ENCODE data around the gene ABCC5.
"Not testable (repeated sequence)": the region's sequence is repeated elsewhere in the genome, so short reads cannot be mapped to it uniquely, and the experiment has no call there.

ABCC5 gene

DNA sequence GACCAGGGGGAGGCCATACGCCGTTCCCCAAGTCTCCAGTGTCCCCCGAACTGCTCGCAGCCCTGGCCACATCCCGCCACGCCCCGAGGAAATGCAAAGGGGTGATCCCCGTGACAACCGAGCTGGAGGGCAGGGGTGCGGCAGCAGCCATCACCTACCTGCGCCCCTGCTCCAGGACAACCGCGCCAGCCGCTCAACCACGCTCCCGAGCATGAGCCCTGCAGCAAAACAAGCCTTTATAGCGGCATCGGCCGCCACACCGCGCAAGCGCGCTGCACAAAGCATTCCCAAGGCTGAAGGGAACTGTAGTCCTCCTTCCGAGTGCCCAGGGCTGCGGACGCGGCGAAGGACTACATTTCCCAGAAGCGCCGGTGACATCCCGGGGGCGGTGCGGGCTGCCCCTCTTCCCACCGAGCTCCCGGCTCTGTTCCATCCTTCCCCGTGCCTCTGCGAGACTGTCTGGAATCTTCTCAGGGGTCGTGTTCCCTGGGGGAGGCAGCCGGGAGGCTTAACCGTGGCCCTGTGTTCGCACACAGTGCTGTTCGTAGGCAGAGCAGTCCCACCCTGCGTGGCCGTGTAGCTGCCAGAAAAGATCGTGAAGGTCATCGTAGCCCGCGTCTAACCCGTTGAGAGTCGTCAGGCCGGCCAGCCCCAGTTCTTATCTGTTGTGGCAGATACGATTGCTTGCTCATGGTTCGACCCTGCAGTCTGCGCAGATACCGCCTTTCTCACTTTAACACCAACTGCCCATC lies at the start of gene ABCC5:
ABCC5 (minus strand) TSS at position 213 of the 752 bp plus-strand sequence. CDS start 3,492 bp downstream, outside the sequence.
- peak; percentile 74 for DNase-seq

- DNase-seq = no peak
Observed at GRCh38 chr3:184066211-184066610, 48.5 kb upstream of the ABCC5 start.

DNA sequence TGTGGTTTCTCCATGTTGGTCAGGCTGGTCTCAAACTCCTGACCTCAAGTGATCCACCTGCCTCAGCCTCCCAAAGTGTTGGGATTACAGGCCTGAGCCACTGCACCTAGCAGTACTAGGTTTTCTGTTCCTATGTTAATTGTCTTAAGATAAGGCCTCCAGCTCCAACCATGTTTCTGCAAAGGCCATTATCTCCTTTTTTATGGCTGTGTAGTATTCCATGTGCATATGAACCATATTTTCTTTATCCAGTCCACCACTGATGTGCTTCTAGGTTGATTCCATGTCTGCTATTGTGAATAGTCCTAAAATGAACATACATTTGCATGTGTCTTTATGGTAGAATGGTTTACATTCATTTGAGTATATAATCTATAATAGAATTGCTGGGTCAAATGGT lies 45.0 kb upstream of the ABCC5 start:
- DNase-seq = no peak

GRCh38 chr3:184059424-184059823 lies 41.7 kb upstream of the ABCC5 start:
- DNase-seq = no peak

GRCh38 chr3:184058029-184058428 lies 40.3 kb upstream of the ABCC5 start:
- no peak for DNase-seq

DNA sequence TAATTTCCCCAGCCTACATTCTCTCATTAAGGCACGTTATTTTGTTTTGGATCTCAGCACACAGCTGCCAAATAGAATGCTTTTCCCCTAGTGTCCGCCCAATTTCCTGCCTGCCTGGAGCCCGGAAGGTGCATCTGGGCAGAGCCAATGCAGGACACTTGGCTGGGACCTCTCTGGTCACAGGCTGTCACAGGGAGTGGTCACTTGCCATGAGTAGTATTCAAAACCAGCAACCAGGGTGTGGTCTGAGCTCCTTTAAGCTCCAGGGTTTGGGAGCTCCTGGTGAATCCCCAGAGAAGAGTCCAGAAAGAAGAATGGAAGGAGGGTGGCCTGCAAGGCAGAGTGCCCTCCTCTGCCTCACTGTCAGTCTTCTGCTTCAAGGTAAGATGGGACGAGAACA lies 35.1 kb upstream of the ABCC5 start, which contains the start of gene HTR3C:
HTR3C (plus strand) TSS at position 281 of the 400 bp plus-strand sequence; CDS start at position 315, 34 bp downstream.
- no peak for DNase-seq

- DNase-seq = no peak
Observed at GRCh38 chr3:184050217-184050847, 32.6 kb upstream of the ABCC5 start.

GRCh38 chr3:184045995-184046394 lies 28.3 kb upstream of the ABCC5 start:
- DNase-seq = no peak

DNA sequence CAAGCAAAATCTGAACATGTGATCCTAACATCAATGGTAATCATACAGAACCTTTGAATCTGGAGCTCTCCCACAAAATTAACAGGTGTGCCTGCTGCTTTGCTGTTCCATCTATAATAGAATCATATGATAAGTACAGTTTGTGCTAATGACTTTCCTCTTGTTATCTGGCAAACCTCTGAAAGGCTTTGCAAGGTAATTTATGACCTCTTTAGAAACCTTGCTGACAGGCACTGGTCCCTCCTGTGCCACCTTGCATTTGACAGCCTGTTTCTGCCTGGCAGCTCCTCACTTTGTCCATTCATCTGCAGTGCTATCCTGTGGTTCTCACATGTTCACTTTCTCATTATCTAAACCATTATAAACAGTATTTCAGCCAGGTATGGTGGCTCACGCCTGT lies 24.9 kb upstream of the ABCC5 start:
- no peak for DNase-seq

- DNase-seq = no peak
Observed at GRCh38 chr3:184040010-184040409, 22.3 kb upstream of the ABCC5 start.

- no peak for DNase-seq
Observed at GRCh38 chr3:184039414-184039813, 21.7 kb upstream of the ABCC5 start.

DNA sequence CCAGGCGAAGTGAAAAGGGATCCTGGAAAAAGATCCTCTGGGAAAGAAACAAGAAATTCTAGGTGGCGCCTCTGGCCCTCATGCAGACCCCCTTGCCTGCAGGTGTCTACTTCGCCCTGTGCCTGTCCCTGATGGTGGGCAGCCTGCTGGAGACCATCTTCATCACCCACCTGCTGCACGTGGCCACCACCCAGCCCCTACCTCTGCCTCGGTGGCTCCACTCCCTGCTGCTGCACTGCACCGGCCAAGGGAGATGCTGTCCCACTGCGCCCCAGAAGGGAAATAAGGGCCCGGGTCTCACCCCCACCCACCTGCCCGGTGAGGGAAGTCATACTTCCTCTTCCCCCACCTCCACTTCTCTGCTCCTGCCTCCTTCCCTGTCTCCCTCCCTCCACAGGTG lies 20.6 kb upstream of the ABCC5 start:
- DNase-seq = not testable (repeated sequence)

DNA sequence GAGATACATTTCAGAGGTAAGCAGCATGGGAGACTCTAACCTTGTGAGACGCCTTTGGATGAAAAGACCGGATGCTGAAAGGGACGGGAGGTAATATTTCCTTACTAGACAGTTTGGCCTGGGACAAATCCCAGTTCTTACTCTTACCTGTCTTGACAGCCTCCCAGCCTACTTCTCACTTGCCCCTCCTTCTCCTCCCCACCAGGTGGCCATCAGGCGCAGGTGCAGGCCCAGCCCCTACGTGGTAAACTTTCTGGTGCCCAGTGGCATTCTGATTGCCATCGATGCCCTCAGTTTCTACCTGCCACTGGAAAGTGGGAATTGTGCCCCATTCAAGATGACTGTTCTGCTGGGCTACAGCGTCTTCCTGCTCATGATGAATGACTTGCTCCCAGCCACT lies 20.1 kb upstream of the ABCC5 start:
- DNase-seq = no peak

DNA sequence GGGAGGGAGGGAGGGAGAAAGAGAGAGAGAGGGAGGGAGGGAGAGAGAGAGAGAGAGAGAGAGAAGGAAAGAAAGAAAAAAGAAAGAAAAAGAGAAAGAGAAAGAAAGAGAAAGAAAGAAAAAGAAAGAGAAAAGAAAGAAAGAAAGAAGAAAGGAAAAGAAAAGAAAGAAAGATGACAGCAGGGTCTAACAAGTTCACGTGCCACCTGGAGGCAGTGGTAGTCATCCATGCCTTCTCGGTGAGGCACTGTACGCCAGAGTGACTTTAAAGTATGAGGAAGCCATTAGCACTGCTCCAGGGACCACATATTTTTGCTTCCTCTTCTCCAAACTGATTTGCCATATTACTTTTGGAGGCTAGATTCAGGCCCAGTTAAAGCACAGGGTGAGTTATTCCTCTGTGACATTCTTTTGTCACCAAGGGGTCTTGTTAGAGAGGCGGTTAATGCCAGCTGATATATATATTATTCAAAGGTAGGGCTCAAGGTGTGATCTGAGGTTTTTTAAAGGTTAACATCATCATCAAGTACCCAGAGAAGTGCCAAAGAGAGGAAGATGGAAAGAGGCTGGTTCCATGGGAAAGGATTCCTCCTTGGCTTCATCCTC lies 13.6 kb upstream of the ABCC5 start, which contains the start of gene HTR3D:
HTR3D (plus strand) TSS at position 556 of the 606 bp plus-strand sequence; CDS start at position 556, 0 bp downstream.
- DNase-seq = no peak

GRCh38 chr3:184030536-184030935 lies 12.9 kb upstream of the ABCC5 start:
- DNase-seq = no peak

GRCh38 chr3:184029443-184029842 lies 11.8 kb upstream of the ABCC5 start:
- no peak for DNase-seq

DNA sequence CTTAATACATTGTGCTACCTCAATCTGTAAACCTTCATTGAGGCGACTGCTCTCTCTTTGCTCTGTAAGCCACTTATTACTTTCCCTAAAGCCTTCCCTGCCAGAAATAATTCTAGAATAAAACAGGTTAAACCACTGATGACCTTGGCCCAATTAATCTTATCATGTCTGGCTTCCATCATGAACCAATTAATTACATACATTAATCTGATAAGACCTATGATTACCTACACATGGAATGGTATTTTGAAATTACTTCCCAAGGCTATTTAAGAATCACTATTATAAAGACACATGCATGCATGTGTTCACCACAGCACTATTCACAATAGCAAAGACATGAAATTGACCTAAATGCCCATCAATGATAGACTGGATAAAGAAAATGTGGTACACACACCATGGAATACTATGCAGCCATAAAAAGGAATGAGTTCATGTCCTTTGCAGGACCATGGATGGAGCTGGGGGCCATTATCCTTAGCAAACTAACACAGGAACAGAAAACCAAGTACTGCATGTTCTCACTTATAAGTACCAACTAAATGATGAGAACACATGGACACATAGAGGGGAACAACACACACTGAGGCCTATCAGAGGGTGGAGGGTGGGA lies 10.7 kb upstream of the ABCC5 start:
- not testable (repeated sequence) for DNase-seq

DNA sequence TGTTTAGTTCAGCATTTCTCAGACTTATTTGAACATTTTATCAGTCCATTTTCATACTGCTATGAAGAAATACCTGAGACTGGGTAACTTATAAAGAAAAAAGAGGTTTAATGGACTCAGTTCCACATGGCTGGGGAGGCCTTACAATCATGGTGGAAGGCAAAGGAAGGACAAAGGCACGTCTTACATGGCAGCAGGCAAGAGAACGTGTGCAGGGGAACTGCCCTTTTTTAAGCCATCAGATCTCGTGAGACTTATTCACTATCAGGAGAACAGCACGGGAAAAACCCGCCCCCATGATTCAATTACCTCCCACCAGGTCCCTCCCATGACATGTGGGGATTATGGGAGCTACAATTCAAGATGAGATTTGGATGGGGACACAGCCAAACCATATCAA lies 7.6 kb upstream of the ABCC5 start:
- not testable (repeated sequence) for DNase-seq

GRCh38 chr3:184022323-184022722 lies 4.6 kb upstream of the ABCC5 start:
- DNase-seq = no peak

GRCh38 chr3:184018424-184018973 lies 815 bp upstream of the ABCC5 start:
- DNase-seq = no peak

GRCh38 chr3:184016811-184017671 lies 643 bp downstream of the ABCC5 start:
- DNase-seq = no peak

DNA sequence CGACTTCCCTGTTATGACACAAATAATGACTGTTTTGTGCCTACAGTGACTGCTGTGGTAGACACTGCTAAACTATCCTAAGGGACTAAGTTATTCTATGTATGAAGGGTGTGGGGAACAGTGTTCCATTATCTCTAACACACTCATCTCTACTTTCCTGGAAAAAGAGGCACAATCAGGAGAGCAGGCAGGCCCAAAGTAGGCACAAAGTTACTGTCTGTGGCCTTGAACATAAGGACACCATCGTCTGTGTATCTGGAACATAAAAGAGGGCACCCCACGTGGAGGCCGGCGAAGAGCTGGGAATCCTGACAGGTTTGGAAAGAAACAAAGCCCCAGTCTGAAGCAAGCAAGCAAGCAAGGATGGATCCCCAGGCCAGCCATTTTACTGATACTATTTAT lies 1.5 kb downstream of the ABCC5 start:
- DNase-seq = no peak
